ENCODE measurements around the gene TAPT1.

- TF ChIP-seq POLR2A (IDR thresholded peaks at IDR 0.05; ENCODE audit: low read depth, low read length) (no peak), POLR2AphosphoS5 (IDR thresholded peaks at IDR 0.05; ENCODE audit: low read depth, low read length) (no peak), TAF1 (IDR thresholded peaks at IDR 0.05; ENCODE audit: low read depth, low read length) (no peak), POU2F2 (IDR thresholded peaks at IDR 0.05; ENCODE audit: low read depth, low read length) (no peak), PAX5 (IDR thresholded peaks at IDR 0.05; ENCODE audit: insufficient read depth, low read length, severe bottlenecking) (no peak), SPI1 (IDR thresholded peaks at IDR 0.05; ENCODE audit: low read depth, low read length) (no peak)
Observed at GRCh38 chr4:16218950-16219349, 7.3 kb downstream of the TAPT1 start.

Data from GM12891 (cell line).